Caco-2 (cell line): ENCODE data around the gene GPR26. TPM values are rescaled to one million over a fixed set of nuclear protein-coding genes. Genes with fewer than 3 reads are reported as not detected.
A peak's percentile ranks its signal among the peaks of the same experiment; 100 is the strongest.

Source experiments
- BruUV-seq: library from RNA; stranded (reverse); fragments of 400-500 nt; replicated peaks from 2 replicates; lab custom pipeline; 2021; lab: Mats Ljungman, UMichigan
- CTCF ChIA-PET: fragments of 300-600 bp; sonication (Branson Sonifier 250); formaldehyde crosslinking; loops from one replicate; lab custom pipeline; 2022; ENCODE audit warnings: antibody characterized with exemption; lab: Charles Lee
- POLR2A ChIA-PET: fragments of 300-600 bp; sonication (Branson Sonifier 250); formaldehyde crosslinking; loops from one replicate; lab custom pipeline; 2022; ENCODE audit warnings: antibody characterized with exemption; lab: Charles Lee
- DNase-seq, 2 experiments: peaks; one replicate each; pipeline versions ENCODE4 v3.0.0 to v3.0.0-alpha.2; 2020 to 2022
- H3K27me3 ChIP-seq: replicated peaks from 2 replicates; pipeline ENCODE4 v1.6.0; 2011; ENCODE audit warnings: low read length; ENCODE audit not compliant: control insufficient read depth, insufficient read depth
- H3K36me3 ChIP-seq: 2 replicates; pipeline ENCODE4 v1.5.1; 2011; ENCODE audit warnings: low read length; ENCODE audit not compliant: control insufficient read depth, insufficient read depth
- H3K4me1 ChIP-seq: fragments of 250-450 bp; sonication (Bioruptor Pico); 2 replicates; pipeline ENCODE4 v1.5.1; 2020; ENCODE audit warnings: mild to moderate bottlenecking
- H3K4me3 ChIP-seq: 2 replicates; pipeline ENCODE4 v1.5.1; 2011; ENCODE audit warnings: low read depth, mild to moderate bottlenecking, control low read depth, low read length
- H3K9me3 ChIP-seq: fragments of 250-450 bp; sonication (Bioruptor Pico); 2 replicates; pipeline ENCODE4 v1.5.1; 2020; ENCODE audit warnings: mild to moderate bottlenecking, moderate library complexity
- H3K27ac Mint-ChIP-seq: one replicate; pipeline ENCODE4 v1.8.0; 2022; ENCODE audit warnings: mixed read lengths; ENCODE audit not compliant: unreplicated experiment
- H3K27me3 Mint-ChIP-seq: one replicate; pipeline ENCODE4 v1.8.0; 2022; ENCODE audit warnings: mixed read lengths; ENCODE audit not compliant: insufficient read depth, unreplicated experiment
- H3K36me3 Mint-ChIP-seq: one replicate; pipeline ENCODE4 v1.8.0; 2022; ENCODE audit warnings: mild to moderate bottlenecking, mixed read lengths; ENCODE audit not compliant: insufficient read depth, unreplicated experiment
- H3K4me1 Mint-ChIP-seq: one replicate; pipeline ENCODE4 v1.8.0; 2022; ENCODE audit warnings: low read depth, mixed read lengths; ENCODE audit not compliant: unreplicated experiment
- H3K4me3 Mint-ChIP-seq: one replicate; pipeline ENCODE4 v1.8.0; 2022; ENCODE audit warnings: mild to moderate bottlenecking, moderate library complexity, mixed read lengths; ENCODE audit not compliant: unreplicated experiment
- H3K9me3 Mint-ChIP-seq: one replicate; pipeline ENCODE4 v1.8.0; 2022; ENCODE audit warnings: mixed read lengths; ENCODE audit not compliant: unreplicated experiment
- CTCF ChIP-seq, 2 experiments: fragments of 200-600 bp in 1 of 2; IDR thresholded peaks; 1 replicate in 1 of 2; 2 replicates in 1 of 2; pipeline versions ENCODE4 v1.5.1 to v1.8.0; 2011 to 2022; ENCODE audit warnings: antibody characterized with exemption in 1 of 2, control low read depth in 1 of 2, inconsistent platforms in 1 of 2, low read depth in 1 of 2, low read length in 1 of 2, mild to moderate bottlenecking in 1 of 2, moderate library complexity in 1 of 2; ENCODE audit not compliant: insufficient read depth in 1 of 2, severe bottlenecking in 1 of 2, unreplicated experiment in 1 of 2
- intact Hi-C: fragments of 100-400 bp; cut with micrococcal nuclease; formaldehyde crosslinking; loops from one replicate; pipeline ENCODE4 v1.10.0; 2022; ENCODE audit not compliant: unreplicated experiment
- total RNA-seq: library from RNA; stranded (reverse); gene quantifications from 2 replicates; pipeline ENCODE4 v1.2.3, GENCODE V29; 2022

The GPR26 gene
- total RNA-seq, 1 experiment from 2014 or later: not detected

GRCh38 chr10:123685260-123685659, 19.1 kb downstream of the GPR26 start:
- no peaks in the 10 kb centered on the region for H3K27me3 ChIP-seq
- no peaks in the 10 kb centered on the region for H3K9me3 ChIP-seq
- ChIA-PET POLR2A (no interaction called here), CTCF (no interaction called here)
- no peaks in the 10 kb centered on the region for H3K4me1 ChIP-seq
- intact Hi-C loops: no loop called here
- H3K9me3 Mint-ChIP-seq: no peaks in the 10 kb centered on the region
- BruUV-seq: no TSS peak
- no peaks in the 10 kb centered on the region for H3K36me3 ChIP-seq
- H3K27ac Mint-ChIP-seq: no peak overlapping the region
- H3K27me3 Mint-ChIP-seq: peaks cover 3% of the 10 kb centered on the region
- H3K4me3 Mint-ChIP-seq: no peak overlapping the region
- DNase-seq: no peak
- H3K4me3 ChIP-seq: no peak overlapping the region
- H3K4me1 Mint-ChIP-seq: no peaks in the 10 kb centered on the region
- TF ChIP-seq CTCF (IDR thresholded peaks at IDR 0.05; ENCODE audit: insufficient read depth in 1 of 2, low read depth in 1 of 2, low read length in 1 of 2, severe bottlenecking in 1 of 2, unreplicated experiment in 1 of 2): no peak
- H3K36me3 Mint-ChIP-seq: no peaks in the 10 kb centered on the region

GRCh38 chr10:123687758-123688157, 21.6 kb downstream of the GPR26 start:
- ChIA-PET POLR2A (no interaction called here), CTCF (interaction anchor here (1.0 kb wide), 1 partner anchor 19 kb away, joined by 3 read pairs; no protein-coding TSS in a partner anchor)
- no peaks in the 10 kb centered on the region for H3K36me3 ChIP-seq
- Mint-ChIP-seq H3K4me1 (no peaks in the 10 kb centered on the region), H3K36me3 (no peaks in the 10 kb centered on the region), H3K27ac (no peak overlapping the region), H3K4me3 (no peak overlapping the region), H3K9me3 (no peaks in the 10 kb centered on the region), H3K27me3 (peaks cover 2% of the 10 kb centered on the region)
- H3K27me3 ChIP-seq: no peaks in the 10 kb centered on the region; the same call in 1 of the 2 replicates
- no peaks in the 10 kb centered on the region for H3K9me3 ChIP-seq
- peak in 1 of 2 experiments; percentile 8 for DNase-seq
- TF ChIP-seq CTCF (IDR thresholded peaks at IDR 0.05; ENCODE audit: insufficient read depth in 1 of 2, low read depth in 1 of 2, low read length in 1 of 2, severe bottlenecking in 1 of 2, unreplicated experiment in 1 of 2): peak in 1 of 2 experiments; percentile 10
- no peaks in the 10 kb centered on the region for H3K4me1 ChIP-seq
- H3K4me3 ChIP-seq: no peak overlapping the region
- BruUV-seq: no TSS peak
- intact Hi-C loops: no loop called here

- Histone ChIP-seq H3K9me3 (no peaks in the 10 kb centered on the region), H3K4me1 (no peaks in the 10 kb centered on the region), H3K27me3 (no peaks in the 10 kb centered on the region; the same call in 1 of the 2 replicates), H3K36me3 (no peaks in the 10 kb centered on the region), H3K4me3 (no peak overlapping the region)
- no peak for TF ChIP-seq CTCF (IDR thresholded peaks at IDR 0.05; ENCODE audit: insufficient read depth in 1 of 2, low read depth in 1 of 2, low read length in 1 of 2, severe bottlenecking in 1 of 2, unreplicated experiment in 1 of 2)
- H3K4me1 Mint-ChIP-seq: no peaks in the 10 kb centered on the region
- POLR2A ChIA-PET: no interaction called here
- H3K9me3 Mint-ChIP-seq: no peaks in the 10 kb centered on the region
- BruUV-seq: no TSS peak
- H3K27me3 Mint-ChIP-seq: peaks cover 11% of the 10 kb centered on the region
- H3K4me3 Mint-ChIP-seq: no peak overlapping the region
- H3K36me3 Mint-ChIP-seq: no peaks in the 10 kb centered on the region
- no peak for DNase-seq
- CTCF ChIA-PET: no interaction called here
- H3K27ac Mint-ChIP-seq: no peak overlapping the region
- intact Hi-C loops: no loop called here
These were observed 23.7 kb downstream of the GPR26 start for GRCh38 chr10:123689880-123690279.
